ENCODE measurements around the gene RSU1.

The RSU1 gene

DNA sequence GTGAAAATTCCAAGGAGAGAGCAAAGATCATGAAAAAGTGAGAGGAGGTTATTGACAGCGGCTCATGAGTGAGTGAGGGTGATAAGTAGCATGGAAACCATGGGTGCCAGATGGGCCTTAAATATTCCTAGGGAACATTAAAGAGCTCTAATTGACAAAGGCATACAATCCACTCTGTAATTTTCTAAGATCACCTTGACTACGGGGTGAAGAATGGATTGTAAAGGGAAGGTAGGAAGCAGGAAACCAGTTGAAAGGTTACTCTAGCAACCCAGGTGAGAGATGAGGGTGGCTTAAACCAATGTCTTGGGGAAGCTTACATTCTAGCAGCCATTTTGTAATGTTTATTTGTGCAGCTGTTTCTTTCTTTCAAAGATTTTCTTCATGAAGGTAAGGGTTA, 75.7 kb downstream of the RSU1 start:
- no peak for DNase-seq (ENCODE audit: low read depth)

GRCh38 chr10:16737420-16737819, 79.8 kb downstream of the RSU1 start:
- no peak for DNase-seq (ENCODE audit: low read depth)

GRCh38 chr10:16735671-16736070, 81.6 kb downstream of the RSU1 start:
- no peak for DNase-seq (ENCODE audit: low read depth)

DNA sequence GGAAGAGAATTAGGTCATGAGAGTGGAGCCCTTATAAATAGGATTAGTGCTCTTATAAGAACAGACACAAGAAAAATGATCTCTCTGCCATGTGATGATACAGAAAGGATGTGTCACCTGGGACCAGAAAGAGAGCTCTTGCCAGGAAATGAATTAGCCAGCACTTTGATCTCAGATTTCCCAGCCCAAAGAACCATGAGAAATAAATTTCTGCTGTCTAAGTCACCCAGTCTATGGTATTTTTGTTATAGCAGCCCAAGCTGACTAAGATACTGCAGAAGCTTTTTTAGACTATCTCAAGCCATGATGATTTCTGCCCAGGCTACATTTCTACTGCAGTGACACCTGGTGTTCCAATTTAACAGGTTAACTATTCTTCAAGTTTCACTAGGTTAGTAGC, 84.8 kb downstream of the RSU1 start:
- DNase-seq (ENCODE audit: low read depth), result no peak

DNA sequence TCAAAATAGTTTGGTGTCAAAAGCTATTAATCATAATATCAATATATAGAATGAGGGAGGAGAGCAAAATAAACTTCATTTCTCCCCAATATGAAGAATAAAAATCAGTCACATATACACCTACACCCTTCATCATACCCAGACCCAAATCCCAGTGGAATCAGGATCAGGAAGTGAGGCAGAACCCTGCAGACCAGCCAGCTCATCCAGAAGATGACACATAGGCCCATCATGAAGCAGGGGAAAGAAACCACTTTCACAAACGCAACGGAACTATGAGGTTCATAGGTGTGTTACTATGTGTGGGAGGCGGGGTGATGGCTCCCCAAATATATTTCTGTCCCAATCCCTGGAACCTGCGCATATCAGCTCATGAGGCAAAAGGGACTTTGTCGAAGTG, 89.0 kb downstream of the RSU1 start:
- DNase-seq (ENCODE audit: low read depth), result peak; percentile 4

DNA sequence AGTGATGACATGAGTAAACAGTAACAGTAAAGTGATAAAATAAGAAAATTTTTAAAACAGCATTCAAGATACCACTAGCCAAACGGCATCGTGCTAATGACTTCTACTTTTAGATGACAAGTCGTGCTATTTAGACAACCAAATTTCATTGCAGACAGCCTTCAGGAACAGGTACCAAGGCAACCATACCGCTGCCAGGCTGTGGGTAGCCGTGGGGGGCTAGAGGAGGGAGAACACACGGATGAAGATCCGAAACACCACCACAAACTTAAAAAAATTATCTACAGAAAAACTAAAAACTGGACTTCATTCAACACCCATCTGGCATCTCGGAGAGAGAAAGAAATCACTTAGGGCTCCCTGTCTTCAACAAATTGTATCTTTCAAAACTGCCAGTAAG, 89.6 kb downstream of the RSU1 start:
- DNase-seq (ENCODE audit: low read depth), result no peak

- no peak for DNase-seq (ENCODE audit: low read depth)
Observed at GRCh38 chr10:16724509-16724908, 92.7 kb downstream of the RSU1 start.

GRCh38 chr10:16720812-16721211, 96.4 kb downstream of the RSU1 start:
- no peak for DNase-seq (ENCODE audit: low read depth)

GRCh38 chr10:16717622-16718395, 99.4 kb downstream of the RSU1 start:
- peak; percentile 90 for DNase-seq (ENCODE audit: low read depth)

GRCh38 chr10:16716051-16716450, 101.2 kb downstream of the RSU1 start:
- DNase-seq (ENCODE audit: low read depth), result no peak

- DNase-seq (ENCODE audit: low read depth), result no peak
Observed at GRCh38 chr10:16713290-16713689, 103.9 kb downstream of the RSU1 start.

GRCh38 chr10:16712883-16713282, 104.3 kb downstream of the RSU1 start:
- no peak for DNase-seq (ENCODE audit: low read depth)

GRCh38 chr10:16700331-16700730, 116.9 kb downstream of the RSU1 start:
- DNase-seq (ENCODE audit: low read depth), result no peak

GRCh38 chr10:16699435-16700057, 117.7 kb downstream of the RSU1 start:
- no peak for DNase-seq (ENCODE audit: low read depth)

DNA sequence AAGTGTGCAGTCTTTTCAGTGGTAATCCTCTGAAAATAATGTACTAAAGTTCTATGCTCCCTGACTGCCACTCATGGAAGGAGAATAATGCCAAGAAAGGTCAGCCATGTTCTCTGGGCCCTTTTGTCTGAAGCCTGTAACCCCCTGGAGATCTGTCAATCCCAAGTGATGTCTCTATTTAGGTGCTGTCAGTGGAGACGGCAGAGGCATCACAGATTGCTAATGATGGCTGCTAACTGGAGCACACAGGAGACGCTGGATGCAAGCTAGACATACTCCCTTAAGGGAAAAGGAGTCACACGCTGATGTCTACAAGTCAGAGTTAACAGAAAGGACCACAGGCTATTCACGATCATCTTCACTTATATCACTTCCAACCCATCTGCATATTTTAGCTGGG, 118.8 kb downstream of the RSU1 start:
- DNase-seq (ENCODE audit: low read depth), result no peak

GRCh38 chr10:16690417-16690816, 126.8 kb downstream of the RSU1 start:
- no peak for DNase-seq (ENCODE audit: low read depth)

GRCh38 chr10:16689696-16690095, 127.5 kb downstream of the RSU1 start:
- DNase-seq (ENCODE audit: low read depth), result no peak

DNA sequence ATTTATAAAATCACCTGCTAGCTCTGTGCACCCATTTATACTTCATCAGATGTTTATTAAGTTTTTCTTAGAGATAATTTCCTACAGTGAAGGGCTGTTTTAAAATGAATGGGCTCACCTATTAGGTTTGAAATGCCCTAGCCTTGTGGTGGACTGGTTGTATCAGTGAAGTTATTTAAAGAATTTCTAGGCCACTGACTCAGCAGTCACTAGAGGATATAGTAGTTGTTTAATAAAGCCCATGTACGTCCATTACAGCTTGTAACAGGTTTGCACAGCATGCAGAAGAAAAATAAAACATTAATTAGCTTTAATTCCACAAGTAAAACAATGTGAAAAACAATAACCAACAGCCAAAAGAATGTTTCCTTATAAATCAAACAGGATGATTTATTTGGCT, 128.0 kb downstream of the RSU1 start:
- no peak for DNase-seq (ENCODE audit: low read depth)

- no peak for DNase-seq (ENCODE audit: low read depth)
Observed at GRCh38 chr10:16686054-16686902, 130.9 kb downstream of the RSU1 start.

- no peak for DNase-seq (ENCODE audit: low read depth)
Observed at GRCh38 chr10:16685551-16685950, 131.7 kb downstream of the RSU1 start.

DNA sequence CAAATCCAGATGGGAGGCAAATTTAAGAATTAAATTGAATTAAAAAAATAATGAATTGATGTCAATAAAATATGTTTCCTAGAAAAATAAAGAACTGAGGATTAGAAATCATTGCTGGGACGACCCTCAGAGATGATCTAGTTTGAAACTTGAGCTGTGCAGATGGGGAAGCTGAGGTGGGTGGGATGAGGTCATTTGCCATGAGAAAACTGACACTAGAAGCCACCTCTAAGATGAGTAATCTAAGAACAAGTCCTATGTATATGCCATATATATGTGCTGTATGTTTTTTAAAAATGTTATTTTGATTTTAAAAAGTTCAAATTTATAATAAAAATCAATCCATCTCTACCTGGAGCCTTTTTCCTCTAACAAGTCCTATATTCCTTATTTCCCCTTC, 135.7 kb downstream of the RSU1 start:
- DNase-seq (ENCODE audit: low read depth), result no peak

GRCh38 chr10:16679511-16679910, 137.7 kb downstream of the RSU1 start:
- no peak for DNase-seq (ENCODE audit: low read depth)

DNA sequence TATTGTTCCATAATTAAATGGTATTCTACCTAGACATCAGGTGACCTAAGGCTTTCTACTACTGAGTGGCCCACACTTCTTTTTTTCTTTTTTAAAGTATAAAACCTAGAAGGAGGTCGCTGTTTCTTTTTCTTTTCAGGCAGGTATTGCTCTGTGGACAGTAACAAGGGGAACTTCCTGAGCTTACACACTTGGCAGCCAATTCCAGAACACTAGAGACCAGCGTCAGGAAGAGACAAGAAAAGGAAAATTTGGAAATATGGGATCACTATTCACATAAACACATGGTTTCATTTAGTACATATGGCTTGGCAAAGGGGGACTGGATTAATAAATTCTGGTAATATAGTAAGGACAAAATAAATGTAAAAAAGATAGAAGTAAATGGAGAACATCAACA, 141.9 kb downstream of the RSU1 start:
- no peak for DNase-seq (ENCODE audit: low read depth)

Data from stromal cell of bone marrow (primary cell).